ENCODE results near the gene MED8. TPM values are rescaled to one million over a fixed set of nuclear protein-coding genes. Genes with fewer than 3 reads are reported as not detected.

MED8 gene
- total and polyA plus RNA-seq, 2 of the 4 experiments (the other 2 are of a cell fraction) = 61.1 to 120 TPM

GRCh38 chr1:43410571-43410970, 21.0 kb upstream of the MED8 start:
- Histone ChIP-seq H3K9me3 (ENCODE audit: control insufficient read depth, insufficient read depth, low read length) (no peaks in the 10 kb centered on the region), H3K79me1 (ENCODE audit: low read depth in 1 of 2, low read length in 2 of 2) (peaks cover 7 to 9% of the 10 kb centered on the region in 2 experiments; a peak in 2 of 4 replicates), H2BK5ac (ENCODE audit: low read depth, low read length, poor library complexity, severe bottlenecking) (no peak overlapping the region), H2AK5ac (ENCODE audit: low read depth, low read length) (no peak overlapping the region), H3K9ac (ENCODE audit: low read depth, low read length) (no peak overlapping the region), H4K91ac (ENCODE audit: insufficient read depth, low read depth, low read length) (no peak overlapping the region), H4K8ac (ENCODE audit: low read depth in 2 of 2, low read length in 2 of 2) (no peak overlapping the region), H2BK20ac (ENCODE audit: low read depth, low read length) (no peak overlapping the region), H2AK9ac (replicated peaks; ENCODE audit: low read depth, low read length, poor library complexity) (no peak overlapping the region), H3K36me3 (ENCODE audit: control insufficient read depth, insufficient read depth, low read length) (peaks cover 28% of the 10 kb centered on the region), H3K4ac (ENCODE audit: low read depth, low read length) (no peak overlapping the region), H3K23ac (ENCODE audit: low read depth, low read length) (no peak overlapping the region), H3K14ac (replicated peaks; ENCODE audit: low read depth, low read length) (no peak overlapping the region), H3K18ac (ENCODE audit: low read depth, low read length) (no peak overlapping the region), H3K9me1 (ENCODE audit: insufficient read depth, low read length) (no peaks in the 10 kb centered on the region), H2BK120ac (ENCODE audit: low read depth, low read length) (no peak overlapping the region), H3K4me3 (ENCODE audit: insufficient read depth, low read depth, low read length) (no peak overlapping the region), H3K4me2 (ENCODE audit: low read depth, low read length) (no peak overlapping the region), H2AFZ (replicated peaks; ENCODE audit: low read length, poor library complexity) (no peak overlapping the region), H3K4me1 (ENCODE audit: control insufficient read depth, insufficient read depth, low read length) (peaks cover under 1% of the 10 kb centered on the region; the same call in 1 of the 2 replicates), H3K27ac (ENCODE audit: insufficient read depth, low read length) (no peak overlapping the region), H2BK15ac (ENCODE audit: low read depth, low read length) (no peak overlapping the region), H4K20me1 (ENCODE audit: insufficient read depth, low read length) (no peaks in the 10 kb centered on the region), H4K5ac (ENCODE audit: low read depth, low read length) (no peak overlapping the region), H3K56ac (ENCODE audit: extremely low read depth, insufficient read depth, low read length) (no peak overlapping the region), H3K27me3 (ENCODE audit: control insufficient read depth, insufficient read depth, low read length) (no peaks in the 10 kb centered on the region)
- CTCF ChIA-PET = no interaction called here
- no CpG with 5 or more reads among the region's 3 CpGs for WGBS, 2 experiments (ENCODE audit: extremely low coverage in 2 of 2, insufficient read length in 1 of 2)
- intact Hi-C loops (cut with micrococcal nuclease) = loop anchor here (5.0 kb wide), 1 partner anchor 498 kb away; no protein-coding TSS in a partner anchor
- POLR2A ChIA-PET (ENCODE audit: unreplicated experiment) = no interaction called here
- dilution Hi-C loops (cut with HindIII; ENCODE audit: low sequenced_read_pairs, unreplicated experiment) = no loop called here
- ATAC-seq (ENCODE audit: low read depth) (no peak), DNase-seq (no peak)
- TF ChIP-seq ELK1 (IDR thresholded peaks at IDR 0.05; ENCODE audit: borderline replicate concordance, low read depth, low read length) (no peak), RCOR1 (IDR thresholded peaks at IDR 0.05; ENCODE audit: insufficient replicate concordance, low read length) (no peak), RAD21 (IDR thresholded peaks at IDR 0.05; ENCODE audit: low read length) (no peak), USF2 (IDR thresholded peaks at IDR 0.05; ENCODE audit: low read depth, low read length) (no peak), FOS (IDR thresholded peaks at IDR 0.05; ENCODE audit: low read depth, low read length) (no peak), SMC3 (IDR thresholded peaks at IDR 0.05; ENCODE audit: low read depth, low read length) (no peak), NFE2L2 (IDR thresholded peaks at IDR 0.05; ENCODE audit: low read depth, low read length) (no peak), POLR2A (IDR thresholded peaks at IDR 0.05; ENCODE audit: low read depth, low read length) (no peak), CTCF (conservative IDR thresholded peaks at IDR 0.05; ENCODE audit: low read depth, low read length) (no peak), MAFK (IDR thresholded peaks at IDR 0.05; ENCODE audit: low read depth, low read length) (no peak), MAZ (IDR thresholded peaks at IDR 0.05; ENCODE audit: borderline replicate concordance, low read depth, low read length) (no peak), BHLHE40 (IDR thresholded peaks at IDR 0.05; ENCODE audit: low read depth, low read length) (no peak), CHD1 (IDR thresholded peaks at IDR 0.05; ENCODE audit: low read depth, low read length) (no peak), MXI1 (IDR thresholded peaks at IDR 0.05; ENCODE audit: borderline replicate concordance, low read depth, low read length) (no peak), CEBPB (IDR thresholded peaks at IDR 0.05; ENCODE audit: low read depth, low read length) (no peak)
- BruUV-seq (replicated peaks) = no TSS peak
- in situ Hi-C loops (cut with MboI; ENCODE audit: low sequenced_read_pairs) = loop anchor here (5.0 to 25.0 kb wide), 2 partner anchors 183 to 498 kb away; no protein-coding TSS in a partner anchor

All from IMR-90 (cell line).